GM19467 (cell line): ENCODE data around the gene KIF6.

Experiments
- ATAC-seq: cut with Tn5 transposase; IDR thresholded peaks from one replicate; pipeline ENCODE4 v1.9.1; 2021; ENCODE audit warnings: mild to moderate bottlenecking, moderate library complexity; ENCODE audit not compliant: unreplicated experiment

KIF6 gene

GRCh38 chr6:39425346-39426072 is 299.7 kb downstream of the KIF6 start:
- ATAC-seq, result no peak

DNA sequence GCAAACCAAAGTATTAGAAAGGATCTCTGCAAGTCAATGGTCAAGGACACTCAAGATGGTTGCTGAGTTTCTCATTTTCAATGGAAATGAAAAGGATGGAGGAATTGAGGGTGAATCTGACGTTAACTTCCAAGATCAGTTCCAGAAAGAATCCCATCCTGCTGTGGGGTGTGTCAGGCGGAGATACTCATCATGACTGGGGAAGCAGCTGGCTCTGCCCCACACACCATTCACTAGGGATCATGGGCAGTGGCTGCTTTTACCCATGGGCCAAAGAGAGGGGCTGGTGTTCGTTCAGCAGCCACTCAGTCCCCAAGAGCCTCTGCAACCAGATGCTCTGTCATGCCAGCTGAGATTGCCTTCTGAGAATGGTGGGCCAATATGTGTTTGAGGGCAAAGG is 300.4 kb downstream of the KIF6 start:
- ATAC-seq, result no peak

DNA sequence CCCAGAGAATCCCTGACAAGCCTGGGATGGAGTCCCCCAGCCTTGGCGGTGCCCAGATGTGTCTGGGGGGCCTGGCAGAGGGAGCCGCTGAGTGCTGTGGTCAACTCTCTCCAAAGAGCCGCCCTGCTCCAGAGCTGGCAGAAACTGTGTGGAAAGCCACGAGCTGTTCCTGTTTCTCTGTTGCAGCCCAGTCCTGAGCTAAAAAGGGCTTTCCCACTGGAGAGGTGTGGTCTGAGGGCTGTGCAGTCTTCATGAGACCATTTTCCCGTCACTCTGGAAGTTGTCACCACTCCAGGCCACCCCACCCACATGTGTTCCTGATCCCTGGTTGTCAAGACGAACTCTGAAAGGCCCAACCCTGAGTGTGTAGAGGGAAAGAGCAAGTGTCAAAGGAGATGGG is 303.0 kb downstream of the KIF6 start:
- ATAC-seq, result no peak

GRCh38 chr6:39421383-39422225 is 303.6 kb downstream of the KIF6 start:
- ATAC-seq, result no peak

DNA sequence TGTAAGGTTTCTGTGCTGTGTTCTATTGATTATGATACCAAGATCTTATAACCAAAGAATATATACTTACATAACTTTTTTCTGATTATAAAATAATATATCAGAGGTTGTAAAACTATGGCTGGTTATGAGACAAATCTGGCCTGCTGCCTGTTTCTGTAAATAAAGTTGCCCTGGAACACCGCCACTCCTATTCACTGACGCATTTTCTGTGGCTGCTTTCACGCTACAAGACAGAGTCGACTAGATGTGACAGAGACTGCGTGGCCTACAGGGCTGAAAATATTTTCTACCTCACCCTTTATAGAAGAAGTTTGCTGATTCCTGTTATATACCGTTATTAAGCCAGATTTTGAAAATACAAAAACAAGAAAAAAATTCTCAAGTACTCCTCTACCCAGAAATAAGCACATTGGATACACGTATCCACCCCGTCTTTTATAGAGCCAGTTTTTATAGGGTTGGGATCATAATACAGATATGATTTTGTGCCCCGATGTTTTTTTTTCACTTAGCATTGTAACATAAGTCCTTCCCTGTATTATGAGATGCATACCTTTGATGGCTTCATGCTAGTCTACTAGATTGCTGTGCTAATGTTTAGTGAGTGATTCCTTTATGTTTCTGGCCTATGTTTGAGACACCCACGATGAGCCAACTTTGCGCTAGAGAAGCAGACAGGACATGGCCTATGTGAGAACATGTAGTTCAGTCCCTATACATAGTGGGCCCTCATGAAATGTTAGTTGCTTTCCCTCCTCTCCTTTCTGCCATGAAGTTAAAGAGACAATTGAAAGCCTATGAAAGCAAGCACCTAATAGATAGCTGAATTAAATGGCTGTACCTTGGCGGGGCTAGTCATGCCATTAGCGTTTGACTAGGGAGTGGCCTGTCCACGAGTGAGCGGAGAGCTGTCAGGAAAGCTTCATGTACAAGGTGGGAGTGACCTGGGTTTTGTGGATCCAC is 304.6 kb downstream of the KIF6 start:
- ATAC-seq, result no peak

GRCh38 chr6:39419607-39420006 is 305.6 kb downstream of the KIF6 start:
- ATAC-seq, result no peak

DNA sequence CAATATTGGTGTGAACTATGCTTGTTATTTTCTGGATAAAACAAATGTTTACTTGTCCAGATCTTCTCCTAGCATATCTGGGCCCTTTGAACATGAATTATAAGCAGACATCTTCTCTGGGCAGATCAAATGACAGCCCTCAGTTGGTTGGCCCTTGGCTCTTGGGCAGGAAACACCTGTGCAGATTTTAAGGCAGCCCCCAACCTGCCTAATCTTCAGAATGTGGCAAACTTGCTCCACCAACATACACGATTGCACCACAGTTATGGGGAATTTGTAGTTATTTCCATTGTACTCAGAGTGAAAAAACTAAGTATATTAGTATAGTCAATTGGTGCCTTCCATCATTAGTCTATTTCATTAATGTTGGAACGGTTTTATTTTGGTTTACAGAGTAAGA is 307.8 kb downstream of the KIF6 start:
- no peak for ATAC-seq

DNA sequence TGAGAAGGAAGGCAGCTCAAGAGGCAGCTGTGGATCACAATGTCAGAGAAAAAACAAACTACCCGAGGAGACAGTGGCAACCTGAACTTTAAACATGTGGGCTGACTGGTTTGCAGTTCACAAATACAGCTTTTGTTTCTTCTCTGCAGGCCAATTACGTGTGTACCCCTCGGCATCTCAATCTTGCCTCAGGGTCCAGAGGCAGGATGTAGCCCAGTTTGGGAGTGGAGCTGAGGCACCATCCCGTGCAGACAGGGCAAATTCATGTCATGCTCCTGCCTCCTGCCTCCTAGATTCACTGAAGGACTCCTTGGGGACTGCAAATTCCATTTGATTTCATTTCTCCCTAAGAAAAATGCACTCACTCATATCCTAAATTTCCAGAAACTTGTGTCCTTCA is 308.5 kb downstream of the KIF6 start:
- ATAC-seq, result no peak

GRCh38 chr6:39416026-39416425 is 309.2 kb downstream of the KIF6 start:
- ATAC-seq, result no peak

- no peak for ATAC-seq
Measured at GRCh38 chr6:39415482-39415881, 309.7 kb downstream of the KIF6 start.

- ATAC-seq, result no peak
Measured at GRCh38 chr6:39411465-39411864, 313.7 kb downstream of the KIF6 start.

DNA sequence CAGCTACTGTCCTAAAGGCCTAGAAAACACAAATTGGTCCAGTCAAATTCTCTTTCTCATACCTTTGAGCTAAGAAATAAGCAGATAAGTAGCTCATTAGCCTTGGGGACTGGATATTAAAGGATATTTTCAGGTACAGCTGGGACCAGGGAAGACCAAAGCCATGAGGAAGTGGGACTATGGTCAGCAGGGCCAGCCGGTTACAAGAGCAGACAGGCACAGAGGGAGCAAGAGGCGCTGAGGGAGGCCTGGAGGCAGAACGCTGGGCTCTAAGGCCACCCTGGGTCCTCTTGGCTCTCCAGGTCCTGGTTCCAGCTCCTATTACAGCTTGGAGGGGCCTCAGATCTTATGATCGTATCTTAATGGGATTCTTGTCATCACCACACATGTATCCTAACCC is 314.2 kb downstream of the KIF6 start:
- no peak for ATAC-seq

DNA sequence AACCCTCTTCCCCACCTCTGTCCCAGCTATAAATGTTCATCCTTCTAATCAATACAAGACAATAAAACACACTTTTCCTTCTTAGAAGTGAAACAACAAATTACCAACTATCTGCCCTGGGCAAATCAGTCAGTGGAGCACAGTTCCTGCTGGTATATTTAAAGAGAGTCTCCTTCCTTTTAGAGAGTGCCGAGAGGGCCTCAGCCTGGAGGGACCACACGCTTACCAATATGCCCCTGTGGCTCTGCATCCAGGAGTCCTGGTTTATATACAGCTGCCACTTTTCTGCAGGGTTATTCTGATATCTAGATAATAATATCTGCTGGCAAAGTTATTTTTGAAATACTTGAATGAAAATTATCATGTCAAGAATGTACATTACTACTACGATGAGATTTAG is 315.3 kb downstream of the KIF6 start:
- ATAC-seq, result no peak

GRCh38 chr6:39407446-39407993 is 317.7 kb downstream of the KIF6 start:
- no peak for ATAC-seq

DNA sequence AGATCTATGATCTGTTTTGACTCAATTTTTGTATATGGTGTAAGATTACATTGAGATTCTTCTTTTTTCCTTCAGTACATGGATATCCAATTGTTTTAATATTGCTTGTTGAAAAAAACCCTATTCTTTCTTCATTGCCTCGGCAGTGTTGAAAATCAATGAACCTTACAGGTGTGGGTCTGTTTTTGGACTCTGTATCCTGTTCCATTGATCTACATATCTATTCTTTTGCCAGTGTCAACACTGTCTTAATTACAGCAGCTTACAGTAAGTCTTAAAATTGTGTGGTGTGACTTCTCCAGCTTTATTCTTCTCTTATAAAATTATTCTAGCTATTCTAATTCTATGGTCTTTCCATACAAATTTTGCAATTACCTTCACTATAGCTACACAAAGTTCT is 320.9 kb downstream of the KIF6 start:
- ATAC-seq, result no peak

DNA sequence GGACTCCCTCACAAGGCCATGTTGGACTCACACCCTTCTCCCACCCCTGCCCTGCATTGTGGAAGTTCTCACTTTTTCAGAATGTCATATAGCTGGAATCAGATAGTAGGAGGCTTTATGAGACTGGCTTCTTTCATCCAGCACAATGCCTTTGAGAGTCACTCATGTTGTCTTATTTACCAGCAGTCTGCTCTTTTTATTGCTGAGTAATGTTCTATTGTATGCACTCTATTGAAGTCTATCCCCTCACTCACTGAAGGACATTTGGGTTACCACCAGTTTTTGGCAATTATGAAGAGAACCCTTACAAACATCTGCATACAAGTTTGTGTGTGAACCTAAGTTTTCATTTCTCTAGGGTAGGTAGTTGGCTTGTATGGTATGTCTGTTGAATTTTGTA is 321.9 kb downstream of the KIF6 start:
- no peak for ATAC-seq

- ATAC-seq, result no peak
Measured at GRCh38 chr6:39402239-39402751, 322.9 kb downstream of the KIF6 start.

GRCh38 chr6:39401376-39401775 is 323.8 kb downstream of the KIF6 start:
- no peak for ATAC-seq

DNA sequence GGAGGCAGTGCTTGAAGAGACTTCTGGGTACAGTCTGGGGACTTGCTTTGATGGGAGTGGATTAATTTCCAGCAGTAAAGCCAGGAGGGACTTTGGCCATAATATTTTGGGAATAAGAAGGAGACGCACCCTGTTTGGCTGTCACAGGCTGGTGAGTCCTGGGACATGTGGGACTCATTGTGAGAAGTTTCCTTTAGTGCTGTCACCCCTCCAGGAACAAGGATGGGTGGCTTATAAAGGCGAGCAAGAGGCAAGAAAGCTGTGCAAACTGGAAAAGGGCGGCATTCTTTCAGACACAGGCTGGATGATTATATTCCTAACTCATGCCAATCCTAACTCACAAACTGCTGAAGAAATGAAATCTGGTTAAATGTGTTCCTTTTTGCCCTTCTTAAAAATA is 325.2 kb downstream of the KIF6 start:
- no peak for ATAC-seq

DNA sequence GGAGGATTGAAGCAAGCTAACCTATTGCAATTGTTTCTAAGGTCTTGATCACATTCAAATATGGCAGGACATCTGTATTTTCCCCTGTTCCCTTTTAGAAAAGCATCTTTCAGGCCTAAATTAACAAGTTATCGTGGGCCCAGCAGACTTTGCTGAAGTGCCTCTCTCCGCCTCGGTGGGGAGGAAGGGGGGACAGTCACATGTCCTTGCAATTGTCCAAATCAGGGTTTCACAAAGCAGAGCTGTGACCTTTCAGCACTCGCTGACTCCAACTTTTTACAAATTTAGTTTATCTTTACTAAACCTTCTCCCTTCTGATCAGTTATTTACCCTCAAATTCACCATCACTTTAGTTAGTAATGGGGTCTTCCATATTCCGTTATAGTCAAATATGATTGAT is 328.4 kb downstream of the KIF6 start:
- ATAC-seq, result no peak

- no peak for ATAC-seq
Measured at GRCh38 chr6:39393075-39393474, 332.1 kb downstream of the KIF6 start.
